Colonic mucosa (tissue), 4 donors: ENCODE measurements around the gene PGRMC2. TPM values are rescaled to one million over a fixed set of nuclear protein-coding genes. Genes with fewer than 3 reads are reported as not detected.

Experiments used
- DNase-seq: peaks from one replicate; pipeline ENCODE4 v3.0.0-alpha.2; 2020
- H3K27ac ChIP-seq: fragments of 200-600 bp; one replicate; pipeline ENCODE4 v1.8.0; 2021
- H3K27me3 ChIP-seq: fragments of 200-600 bp; one replicate; pipeline ENCODE4 v1.8.0; 2021
- H3K36me3 ChIP-seq: fragments of 200-600 bp; one replicate; pipeline ENCODE4 v1.8.0; 2021
- H3K4me1 ChIP-seq: fragments of 200-600 bp; one replicate; pipeline ENCODE4 v1.8.0; 2021; ENCODE audit warnings: mild to moderate bottlenecking
- H3K4me3 ChIP-seq: fragments of 200-600 bp; one replicate; pipeline ENCODE4 v1.8.0; 2021
- H3K9ac ChIP-seq, 2 donors: one replicate each; pipeline ENCODE4 v1.7.0; 2013; ENCODE audit warnings: control low read depth in 2 of 2, low read depth in 2 of 2, low read length in 2 of 2
- H3K9me3 ChIP-seq: fragments of 200-600 bp; one replicate; pipeline ENCODE4 v1.8.0; 2021
- intact Hi-C: fragments of 100-400 bp; cut with DNase I; formaldehyde crosslinking; loops from one replicate; pipeline ENCODE4 v1.14.1; 2022
- total RNA-seq, 2 donors: library from RNA; stranded (reverse); fragmentation: NEBNext Ultra II Directional in 1 of 2; extraction: Animal tissue kit (Norgen Biotek cat#: 25700) in 1 of 2; gene quantifications; one replicate each; pipeline ENCODE4 v1.2.1, GENCODE V29; 2021
- TF ChIP-seq, protein P1 (sequence below): fragments of 200-600 bp; IDR thresholded peaks from one replicate; pipeline ENCODE4 v1.8.0; 2022; ENCODE audit warnings: antibody characterized with exemption, mild to moderate bottlenecking
- donor health status: healthy.
- donor health status: DM: no; HTN: no; CAD: no.
- donor health status: DM: no; HTN: no; CAD: no.

Gene PGRMC2
- total RNA-seq, 2 donors from 2014 or later, result 76.3 to 116 TPM

GRCh38 chr4:128329638-128330037 lies 42.0 kb upstream of the PGRMC2 start:
- no peak for DNase-seq
- H3K9ac ChIP-seq, result no peak overlapping the region
- H3K4me1 ChIP-seq, result no peaks in the 10 kb centered on the region
- intact Hi-C loops, result no loop called here
- H3K4me3 ChIP-seq, result no peak overlapping the region
- no peak overlapping the region for H3K27ac ChIP-seq
- H3K9me3 ChIP-seq, result no peaks in the 10 kb centered on the region
- no peaks in the 10 kb centered on the region for H3K36me3 ChIP-seq
- no peaks in the 10 kb centered on the region for H3K27me3 ChIP-seq
- TF ChIP-seq, protein P1, sequence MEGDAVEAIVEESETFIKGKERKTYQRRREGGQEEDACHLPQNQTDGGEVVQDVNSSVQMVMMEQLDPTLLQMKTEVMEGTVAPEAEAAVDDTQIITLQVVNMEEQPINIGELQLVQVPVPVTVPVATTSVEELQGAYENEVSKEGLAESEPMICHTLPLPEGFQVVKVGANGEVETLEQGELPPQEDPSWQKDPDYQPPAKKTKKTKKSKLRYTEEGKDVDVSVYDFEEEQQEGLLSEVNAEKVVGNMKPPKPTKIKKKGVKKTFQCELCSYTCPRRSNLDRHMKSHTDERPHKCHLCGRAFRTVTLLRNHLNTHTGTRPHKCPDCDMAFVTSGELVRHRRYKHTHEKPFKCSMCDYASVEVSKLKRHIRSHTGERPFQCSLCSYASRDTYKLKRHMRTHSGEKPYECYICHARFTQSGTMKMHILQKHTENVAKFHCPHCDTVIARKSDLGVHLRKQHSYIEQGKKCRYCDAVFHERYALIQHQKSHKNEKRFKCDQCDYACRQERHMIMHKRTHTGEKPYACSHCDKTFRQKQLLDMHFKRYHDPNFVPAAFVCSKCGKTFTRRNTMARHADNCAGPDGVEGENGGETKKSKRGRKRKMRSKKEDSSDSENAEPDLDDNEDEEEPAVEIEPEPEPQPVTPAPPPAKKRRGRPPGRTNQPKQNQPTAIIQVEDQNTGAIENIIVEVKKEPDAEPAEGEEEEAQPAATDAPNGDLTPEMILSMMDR, result no peak

GRCh38 chr4:128328106-128328505 lies 40.5 kb upstream of the PGRMC2 start:
- TF ChIP-seq, protein P1, result no peak
- Histone ChIP-seq H3K36me3 (no peaks in the 10 kb centered on the region), H3K9me3 (no peaks in the 10 kb centered on the region), H3K27ac (no peak overlapping the region), H3K4me1 (no peaks in the 10 kb centered on the region), H3K27me3 (no peaks in the 10 kb centered on the region), H3K4me3 (no peak overlapping the region), H3K9ac (no peak overlapping the region)
- intact Hi-C loops, result no loop called here
- no peak for DNase-seq

- no peaks in the 10 kb centered on the region for H3K36me3 ChIP-seq
- DNase-seq, result no peak
- H3K4me3 ChIP-seq, result no peak overlapping the region
- no peak overlapping the region for H3K9ac ChIP-seq
- TF ChIP-seq, protein P1, result no peak
- no peak overlapping the region for H3K27ac ChIP-seq
- intact Hi-C loops, result no loop called here
- no peaks in the 10 kb centered on the region for H3K9me3 ChIP-seq
- H3K27me3 ChIP-seq, result no peaks in the 10 kb centered on the region
- no peaks in the 10 kb centered on the region for H3K4me1 ChIP-seq
Observed at GRCh38 chr4:128323401-128323800, 35.8 kb upstream of the PGRMC2 start.

DNA sequence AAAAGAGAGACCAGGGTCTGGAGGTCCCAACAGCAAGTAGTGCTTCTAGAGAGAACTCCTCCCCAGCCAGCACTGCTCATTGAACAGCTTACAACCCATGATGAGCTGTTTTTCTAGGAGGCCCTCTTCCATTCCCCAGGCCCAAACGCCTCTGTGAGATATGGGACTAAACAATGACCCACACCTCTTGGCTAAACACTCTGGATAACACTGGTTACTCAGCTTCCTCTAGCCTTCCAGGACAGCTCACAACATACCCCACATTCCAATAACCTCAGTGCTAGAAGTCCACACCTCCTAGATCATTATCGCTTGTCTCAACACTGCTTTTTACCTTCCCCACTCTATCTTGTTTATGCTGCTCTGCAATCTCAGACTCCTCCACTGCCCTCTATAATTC lies 35.4 kb upstream of the PGRMC2 start:
- H3K36me3 ChIP-seq, result no peaks in the 10 kb centered on the region
- H3K4me3 ChIP-seq, result no peak overlapping the region
- H3K4me1 ChIP-seq, result no peaks in the 10 kb centered on the region
- no peak for DNase-seq
- no peak overlapping the region for H3K27ac ChIP-seq
- intact Hi-C loops, result no loop called here
- TF ChIP-seq, protein P1, result no peak
- H3K9ac ChIP-seq, result no peak overlapping the region
- no peaks in the 10 kb centered on the region for H3K27me3 ChIP-seq
- no peaks in the 10 kb centered on the region for H3K9me3 ChIP-seq

- TF ChIP-seq, protein P1, result no peak
- Histone ChIP-seq H3K4me1 (no peaks in the 10 kb centered on the region), H3K36me3 (no peaks in the 10 kb centered on the region), H3K27me3 (no peaks in the 10 kb centered on the region), H3K27ac (no peak overlapping the region), H3K9ac (no peak overlapping the region), H3K4me3 (no peak overlapping the region), H3K9me3 (no peaks in the 10 kb centered on the region)
- DNase-seq, result no peak
- intact Hi-C loops, result no loop called here
Observed at GRCh38 chr4:128322311-128322710, 34.7 kb upstream of the PGRMC2 start.

GRCh38 chr4:128320656-128321055 lies 33.0 kb upstream of the PGRMC2 start:
- TF ChIP-seq, protein P1, result no peak
- Histone ChIP-seq H3K36me3 (no peaks in the 10 kb centered on the region), H3K9me3 (no peaks in the 10 kb centered on the region), H3K4me3 (no peak overlapping the region), H3K27ac (no peak overlapping the region), H3K9ac (no peak overlapping the region), H3K4me1 (no peaks in the 10 kb centered on the region), H3K27me3 (no peaks in the 10 kb centered on the region)
- no peak for DNase-seq
- intact Hi-C loops, result no loop called here
